Panc1 (cell line): ENCODE results near the gene CRYGD. TPM values are rescaled to one million over a fixed set of nuclear protein-coding genes. Genes with fewer than 3 reads are reported as not detected.

Experiments used
- ATAC-seq: fragments of 200-7000 bp; cut with Tn5 transposase; 2 replicates; pipeline ENCODE4 v1.9.1; 2020; ENCODE audit warnings: mild to moderate bottlenecking, moderate library complexity
- BruUV-seq: library from RNA; stranded (reverse); fragments of 400-500 nt; replicated peaks from 2 replicates; lab custom pipeline; 2021; lab: Mats Ljungman, UMichigan
- CTCF ChIA-PET: fragments of 300-600 bp; sonication (Branson Sonifier 250); formaldehyde crosslinking; loops from one replicate; lab custom pipeline; 2022; ENCODE audit warnings: antibody characterized with exemption; lab: Charles Lee
- POLR2A ChIA-PET: fragments of 300-600 bp; sonication (Branson Sonifier 250); formaldehyde crosslinking; loops from one replicate; lab custom pipeline; 2022; ENCODE audit warnings: antibody characterized with exemption; lab: Charles Lee
- DNase-seq: peaks from one replicate; pipeline ENCODE4 v3.0.0-alpha.2; 2010; ENCODE audit warnings: low read depth, low spot score
- H3K27ac ChIP-seq: 2 replicates; pipeline ENCODE4 v1.5.1; 2011; ENCODE audit warnings: mild to moderate bottlenecking, low read length, inconsistent platforms
- H3K27me3 ChIP-seq: fragments of 200-500 bp; sonication (Bioruptor generic); 2 replicates; pipeline ENCODE4 v1.6.0; 2014; ENCODE audit warnings: low read length, inconsistent platforms; ENCODE audit not compliant: control insufficient read depth, insufficient read depth
- H3K36me3 ChIP-seq: fragments of 200-500 bp; sonication (Bioruptor generic); 2 replicates; pipeline ENCODE4 v1.5.1; 2014; ENCODE audit warnings: inconsistent platforms, mild to moderate bottlenecking, low read length, moderate library complexity; ENCODE audit not compliant: control insufficient read depth, insufficient read depth
- H3K4me1 ChIP-seq: 2 replicates; pipeline ENCODE4 v1.5.1; 2011; ENCODE audit warnings: inconsistent platforms, mild to moderate bottlenecking, low read length, moderate library complexity; ENCODE audit not compliant: control insufficient read depth, insufficient read depth
- H3K4me3 ChIP-seq, 2 experiments: 2 replicates each; pipeline ENCODE4 v1.5.1; 2011 to 2012; ENCODE audit warnings: low read depth in 2 of 2, low read length in 2 of 2, mild to moderate bottlenecking in 2 of 2, inconsistent platforms in 1 of 2, moderate library complexity in 1 of 2
- H3K9me3 ChIP-seq: fragments of 200-500 bp; sonication (Bioruptor generic); 2 replicates; pipeline ENCODE4 v1.5.1; 2014; ENCODE audit warnings: low read depth, mild to moderate bottlenecking, inconsistent platforms, low read length, moderate library complexity; ENCODE audit not compliant: control insufficient read depth, insufficient read depth
- POLR2AphosphoS5 ChIP-seq: IDR thresholded peaks from 2 replicates; pipeline ENCODE4 v1.6.1; 2012; ENCODE audit warnings: mild to moderate bottlenecking, low read depth, low read length, moderate library complexity
- SIN3A ChIP-seq: IDR thresholded peaks from 2 replicates; pipeline ENCODE4 v1.6.1; 2012; ENCODE audit warnings: low read depth, mild to moderate bottlenecking, low read length, moderate library complexity, borderline replicate concordance; ENCODE audit not compliant: insufficient read depth
- TCF7L2 ChIP-seq: IDR thresholded peaks from 2 replicates; pipeline ENCODE4 v1.6.1; 2011; ENCODE audit warnings: mild to moderate bottlenecking, low read depth, low read length, inconsistent platforms
- in situ Hi-C: cut with HindIII; loops from 2 replicates; pipeline ENCODE4 v1.10.0; 2016; ENCODE audit warnings: low sequenced_read_pairs, low pct_unique_long_range_greater_than_20kb
- intact Hi-C: fragments of 100-400 bp; cut with micrococcal nuclease; formaldehyde crosslinking; loops from one replicate; pipeline ENCODE4 v1.10.0; 2022; ENCODE audit not compliant: unreplicated experiment
- total RNA-seq: library from RNA; stranded (reverse); gene quantifications from one replicate; pipeline ENCODE4 v1.2.1, GENCODE V29; 2021; ENCODE audit not compliant: unreplicated experiment
- TF ChIP-seq, protein P1 (sequence below), 2 experiments: IDR thresholded peaks; 2 replicates each; pipeline ENCODE4 v1.6.1; 2011 to 2012; ENCODE audit warnings: low read depth in 2 of 2, control low read depth in 1 of 2, low read length in 1 of 2, mild to moderate bottlenecking in 1 of 2, moderate library complexity in 1 of 2; ENCODE audit not compliant: insufficient read depth in 1 of 2
- TF ChIP-seq, protein P2 (sequence below): fragments of 450-650 bp; IDR thresholded peaks from 2 replicates; pipeline ENCODE4 v1.5.1; 2017; ENCODE audit warnings: mild to moderate bottlenecking

Gene CRYGD
- total RNA-seq, 1 experiment from 2014 or later, result not detected

DNA sequence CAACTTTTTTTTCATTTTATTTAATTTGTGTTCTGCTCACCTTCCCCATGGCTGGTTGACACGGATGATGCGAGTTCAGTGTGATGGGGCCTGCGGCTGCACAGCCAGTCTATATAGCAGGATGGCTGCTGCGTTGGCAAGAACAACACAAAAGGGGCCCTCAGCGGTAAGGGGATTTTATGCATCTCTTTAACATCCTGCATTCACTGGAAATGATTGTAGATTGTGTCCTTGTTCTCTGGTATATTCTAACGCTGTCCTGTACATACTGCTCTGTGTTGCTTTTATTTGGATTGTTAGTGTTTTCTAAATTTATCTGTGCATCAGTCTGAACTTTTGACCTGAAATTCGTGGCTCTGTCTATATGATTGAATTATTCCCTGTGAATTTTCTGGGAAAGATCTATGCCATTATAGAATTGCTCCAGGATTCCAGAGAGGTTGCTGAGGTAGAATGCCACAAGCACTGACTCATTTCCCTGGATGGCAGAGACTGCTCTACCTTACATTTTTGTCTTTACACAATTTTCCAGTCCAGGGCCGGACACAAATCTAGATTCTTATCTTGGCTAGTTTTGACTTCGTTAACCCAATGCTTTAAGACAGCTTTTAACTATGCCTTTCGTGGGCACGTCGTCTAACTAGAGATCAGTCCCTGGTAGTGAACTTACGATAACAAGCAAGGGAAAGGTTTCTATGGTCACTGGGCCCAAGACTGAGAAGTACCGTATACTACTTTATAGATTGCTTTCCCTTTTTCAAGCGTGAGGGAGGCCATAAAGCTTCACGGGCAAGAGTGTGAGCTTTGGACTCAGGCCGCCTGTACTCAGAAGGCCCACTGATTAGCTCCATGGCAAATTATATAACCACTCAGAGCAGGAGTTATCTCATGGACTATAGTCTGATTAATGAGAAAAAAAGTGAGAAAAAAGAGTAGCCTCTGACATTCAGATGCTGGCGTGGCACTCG lies 5.7 kb upstream of the CRYGD start, which contains the start of gene CRYGC:
TSS of gene CRYGC (minus strand) at position 85 of the 968 bp plus-strand sequence. CDS start at position 49, 36 bp downstream.
- Histone ChIP-seq H3K27ac (no peak within 1 kb of the TSS), H3K4me1 (no peaks in the 10 kb centered on the region), H3K4me3 (no peak within 1 kb of the TSS), H3K27me3 (no peaks in the 10 kb centered on the region), H3K9me3 (no peaks in the 10 kb centered on the region), H3K36me3 (no peaks in the 10 kb centered on the region)
- TF ChIP-seq SIN3A (no peak), POLR2AphosphoS5 (no peak), TCF7L2 (no peak)
- TF ChIP-seq, protein P1, sequence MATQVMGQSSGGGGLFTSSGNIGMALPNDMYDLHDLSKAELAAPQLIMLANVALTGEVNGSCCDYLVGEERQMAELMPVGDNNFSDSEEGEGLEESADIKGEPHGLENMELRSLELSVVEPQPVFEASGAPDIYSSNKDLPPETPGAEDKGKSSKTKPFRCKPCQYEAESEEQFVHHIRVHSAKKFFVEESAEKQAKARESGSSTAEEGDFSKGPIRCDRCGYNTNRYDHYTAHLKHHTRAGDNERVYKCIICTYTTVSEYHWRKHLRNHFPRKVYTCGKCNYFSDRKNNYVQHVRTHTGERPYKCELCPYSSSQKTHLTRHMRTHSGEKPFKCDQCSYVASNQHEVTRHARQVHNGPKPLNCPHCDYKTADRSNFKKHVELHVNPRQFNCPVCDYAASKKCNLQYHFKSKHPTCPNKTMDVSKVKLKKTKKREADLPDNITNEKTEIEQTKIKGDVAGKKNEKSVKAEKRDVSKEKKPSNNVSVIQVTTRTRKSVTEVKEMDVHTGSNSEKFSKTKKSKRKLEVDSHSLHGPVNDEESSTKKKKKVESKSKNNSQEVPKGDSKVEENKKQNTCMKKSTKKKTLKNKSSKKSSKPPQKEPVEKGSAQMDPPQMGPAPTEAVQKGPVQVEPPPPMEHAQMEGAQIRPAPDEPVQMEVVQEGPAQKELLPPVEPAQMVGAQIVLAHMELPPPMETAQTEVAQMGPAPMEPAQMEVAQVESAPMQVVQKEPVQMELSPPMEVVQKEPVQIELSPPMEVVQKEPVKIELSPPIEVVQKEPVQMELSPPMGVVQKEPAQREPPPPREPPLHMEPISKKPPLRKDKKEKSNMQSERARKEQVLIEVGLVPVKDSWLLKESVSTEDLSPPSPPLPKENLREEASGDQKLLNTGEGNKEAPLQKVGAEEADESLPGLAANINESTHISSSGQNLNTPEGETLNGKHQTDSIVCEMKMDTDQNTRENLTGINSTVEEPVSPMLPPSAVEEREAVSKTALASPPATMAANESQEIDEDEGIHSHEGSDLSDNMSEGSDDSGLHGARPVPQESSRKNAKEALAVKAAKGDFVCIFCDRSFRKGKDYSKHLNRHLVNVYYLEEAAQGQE (IDR thresholded peaks at IDR 0.05; ENCODE audit: insufficient read depth in 1 of 2, low read depth in 2 of 2, low read length in 1 of 2), result no peak
- TF ChIP-seq, protein P2, sequence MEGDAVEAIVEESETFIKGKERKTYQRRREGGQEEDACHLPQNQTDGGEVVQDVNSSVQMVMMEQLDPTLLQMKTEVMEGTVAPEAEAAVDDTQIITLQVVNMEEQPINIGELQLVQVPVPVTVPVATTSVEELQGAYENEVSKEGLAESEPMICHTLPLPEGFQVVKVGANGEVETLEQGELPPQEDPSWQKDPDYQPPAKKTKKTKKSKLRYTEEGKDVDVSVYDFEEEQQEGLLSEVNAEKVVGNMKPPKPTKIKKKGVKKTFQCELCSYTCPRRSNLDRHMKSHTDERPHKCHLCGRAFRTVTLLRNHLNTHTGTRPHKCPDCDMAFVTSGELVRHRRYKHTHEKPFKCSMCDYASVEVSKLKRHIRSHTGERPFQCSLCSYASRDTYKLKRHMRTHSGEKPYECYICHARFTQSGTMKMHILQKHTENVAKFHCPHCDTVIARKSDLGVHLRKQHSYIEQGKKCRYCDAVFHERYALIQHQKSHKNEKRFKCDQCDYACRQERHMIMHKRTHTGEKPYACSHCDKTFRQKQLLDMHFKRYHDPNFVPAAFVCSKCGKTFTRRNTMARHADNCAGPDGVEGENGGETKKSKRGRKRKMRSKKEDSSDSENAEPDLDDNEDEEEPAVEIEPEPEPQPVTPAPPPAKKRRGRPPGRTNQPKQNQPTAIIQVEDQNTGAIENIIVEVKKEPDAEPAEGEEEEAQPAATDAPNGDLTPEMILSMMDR, result no peak
- in situ Hi-C loops, result no loop called here
- ChIA-PET CTCF (no interaction called here), POLR2A (no interaction called here)
- ATAC-seq (peak; percentile 34; the same call in 1 of the 2 replicates), DNase-seq (no peak)
- no TSS peak for BruUV-seq
- intact Hi-C loops, result no loop called here

GRCh38 chr2:208128136-208128535 lies 3.8 kb upstream of the CRYGD start:
- BruUV-seq, result no TSS peak
- Histone ChIP-seq H3K27me3 (no peaks in the 10 kb centered on the region), H3K27ac (no peak overlapping the region), H3K4me3 (no peak overlapping the region), H3K4me1 (no peaks in the 10 kb centered on the region), H3K9me3 (no peaks in the 10 kb centered on the region), H3K36me3 (no peaks in the 10 kb centered on the region)
- CTCF ChIA-PET, result no interaction called here
- DNase-seq (no peak), ATAC-seq (no peak)
- intact Hi-C loops, result no loop called here
- POLR2A ChIA-PET, result no interaction called here
- TF ChIP-seq, protein P2, result no peak
- TF ChIP-seq, protein P1 (IDR thresholded peaks at IDR 0.05; ENCODE audit: insufficient read depth in 1 of 2, low read depth in 2 of 2, low read length in 1 of 2), result no peak
- TF ChIP-seq TCF7L2, result no peak
- in situ Hi-C loops, result no loop called here
